Measurements from ENCODE around the gene UBE2H. TPM values are rescaled to one million over a fixed set of nuclear protein-coding genes. Genes with fewer than 3 reads are reported as not detected.
"Not testable (repeated sequence)": the region's sequence is repeated elsewhere in the genome, so short reads cannot be mapped to it uniquely, and the experiment has no call there.

The UBE2H gene
- total RNA-seq, 1 donor from 2014 or later = 120 TPM

DNA sequence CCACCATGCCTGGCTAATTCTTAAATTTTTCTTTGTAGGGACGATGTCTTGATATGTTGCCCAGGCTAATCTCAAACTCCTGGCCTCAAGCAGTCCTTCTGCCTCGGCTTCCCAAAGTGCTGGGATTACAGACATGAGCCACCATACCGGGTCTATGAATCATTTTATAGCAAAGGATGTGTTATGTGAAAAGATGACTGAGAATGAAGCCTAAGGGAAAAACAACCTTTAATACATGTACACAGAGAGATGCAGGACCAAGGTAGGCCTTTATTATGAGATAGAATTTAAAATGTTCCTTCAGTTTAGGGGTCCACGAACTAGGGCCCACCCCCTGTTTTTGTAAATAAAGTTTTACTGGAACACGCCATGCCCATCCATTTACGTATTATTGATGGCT lies 41.0 kb downstream of the UBE2H start:
- DNase-seq (ENCODE audit: extremely low read depth, low read depth, low spot score) = no peak

- no peak for DNase-seq (ENCODE audit: extremely low read depth, low read depth, low spot score)
Measured at GRCh38 chr7:129909669-129910068, 43.1 kb downstream of the UBE2H start.

DNA sequence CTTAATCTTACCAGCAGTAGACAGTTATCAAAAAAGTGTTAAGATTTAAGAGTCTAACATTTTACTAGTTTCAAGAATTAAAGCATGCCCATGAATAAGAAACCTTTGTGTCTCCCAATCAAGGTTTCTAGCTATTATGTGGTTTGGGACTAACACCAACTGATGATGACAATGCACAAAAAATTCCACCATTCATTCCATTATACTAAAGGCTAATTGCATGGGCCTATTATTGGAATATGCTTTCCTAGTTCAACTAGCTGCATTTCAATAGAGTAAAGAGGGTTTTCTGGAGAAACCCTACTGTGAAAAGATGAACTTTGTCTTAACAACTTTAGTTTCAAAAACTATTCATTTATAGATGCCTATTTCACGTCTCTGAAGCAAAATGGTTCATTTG lies 44.6 kb downstream of the UBE2H start:
- no peak for DNase-seq (ENCODE audit: extremely low read depth, low read depth, low spot score)

DNA sequence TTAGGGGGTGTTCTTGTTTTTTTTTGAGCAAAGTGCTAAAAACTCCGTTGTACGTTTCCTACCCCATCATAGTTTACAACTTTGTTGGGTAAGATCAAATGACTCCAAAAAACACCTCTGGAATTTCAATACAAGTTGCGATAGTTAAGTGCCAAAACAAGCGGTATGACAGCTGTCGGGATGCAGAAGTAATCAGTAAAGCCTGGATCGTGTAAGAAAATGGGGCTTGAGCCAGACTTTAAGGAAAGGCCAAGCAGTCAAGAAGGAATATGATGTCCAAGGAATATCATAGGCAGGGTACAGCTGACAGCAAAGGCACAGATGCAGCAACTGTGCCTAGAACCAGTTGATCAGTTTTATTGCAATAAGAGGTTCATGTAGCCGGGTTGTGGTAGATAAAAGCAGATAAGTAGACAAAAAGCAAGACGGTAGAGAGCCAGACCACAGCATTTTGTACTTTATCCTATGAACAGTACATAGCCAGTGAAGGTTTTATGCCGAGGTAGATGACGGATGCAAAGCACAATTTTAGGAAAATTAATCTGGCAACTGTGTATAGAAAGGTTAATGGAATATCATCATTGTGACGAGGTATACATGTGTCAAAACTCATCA lies 45.5 kb downstream of the UBE2H start:
- DNase-seq (ENCODE audit: extremely low read depth, low read depth, low spot score) = no peak

DNA sequence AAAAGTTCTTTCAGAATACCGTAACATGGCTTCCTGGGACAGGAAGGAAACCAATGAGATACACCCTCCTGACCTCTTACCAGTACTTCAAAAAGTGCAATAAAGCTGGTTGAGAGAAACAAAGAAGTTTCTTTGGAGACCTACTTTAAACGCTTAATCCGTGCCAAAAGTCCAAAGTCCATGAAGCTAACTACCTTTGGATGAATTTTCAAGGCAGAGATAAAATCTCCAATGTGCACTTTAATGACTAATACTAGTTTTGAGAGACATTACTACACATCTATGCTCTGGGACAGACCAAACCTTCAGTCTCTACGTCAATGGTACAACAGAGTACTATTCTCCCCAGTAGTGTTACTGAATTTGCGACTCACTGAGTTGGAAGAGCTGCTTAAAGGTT lies 46.1 kb downstream of the UBE2H start:
- peak; percentile 47 for DNase-seq (ENCODE audit: extremely low read depth, low read depth, low spot score)

- DNase-seq (ENCODE audit: extremely low read depth, low read depth, low spot score) = no peak
Measured at GRCh38 chr7:129903935-129904334, 48.8 kb downstream of the UBE2H start.

DNA sequence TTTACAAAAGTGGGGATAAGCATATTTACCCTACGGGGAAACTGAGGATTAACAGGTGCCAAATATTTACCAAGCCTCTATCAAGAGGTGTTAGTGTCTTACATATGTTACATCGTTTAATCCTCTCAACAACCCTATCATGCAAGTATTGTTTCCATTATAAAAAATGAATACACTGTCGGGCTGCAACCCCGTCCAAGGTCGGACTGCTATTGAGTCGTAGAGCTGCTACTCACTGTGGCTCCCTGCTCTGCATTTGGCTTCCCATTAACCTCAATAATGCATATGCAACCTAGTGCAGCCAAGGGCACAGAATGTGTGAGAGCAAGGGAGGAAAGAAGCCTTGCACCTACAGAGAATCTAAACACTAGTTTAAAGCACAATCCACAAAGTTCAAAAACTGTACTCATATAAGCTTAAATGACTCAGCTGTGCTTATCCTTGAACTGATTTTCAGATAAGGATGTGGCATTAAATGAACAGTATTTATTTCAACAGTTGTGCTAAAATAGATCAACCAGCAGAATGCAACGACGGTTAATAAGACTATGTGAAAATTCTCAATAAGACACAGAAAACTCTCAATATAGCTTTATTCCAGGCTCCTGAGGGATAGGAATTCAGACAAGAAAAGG lies 49.9 kb downstream of the UBE2H start:
- DNase-seq (ENCODE audit: extremely low read depth, low read depth, low spot score) = no peak

DNA sequence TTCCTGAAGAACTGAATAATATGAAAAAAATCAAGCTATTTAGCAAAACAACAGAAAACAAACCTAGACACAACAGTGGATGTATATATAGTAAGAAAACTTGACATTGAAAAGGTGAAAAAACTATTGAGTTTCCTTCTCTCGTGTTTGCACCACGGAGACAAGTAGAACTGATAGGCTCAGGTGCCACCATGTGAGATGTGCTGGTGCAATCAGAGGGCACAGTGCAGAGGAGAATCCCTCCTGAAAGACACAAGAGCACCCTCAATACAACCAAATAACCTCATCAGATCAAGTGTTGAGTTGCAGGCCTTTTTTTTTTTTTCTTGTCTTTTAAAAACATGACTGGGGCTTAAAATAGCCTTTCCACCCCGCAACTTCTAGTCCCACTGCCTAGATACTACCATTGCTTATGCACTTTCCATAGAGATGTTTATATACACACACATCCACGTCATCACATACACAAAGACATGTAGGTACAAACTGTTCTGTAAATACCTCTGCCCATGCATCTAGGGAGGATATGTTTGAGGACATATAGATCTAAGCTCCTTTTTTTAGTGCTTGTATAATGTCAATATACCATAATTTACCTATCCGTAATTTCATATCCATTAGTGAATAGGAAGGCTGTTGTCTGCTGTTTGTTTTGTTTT lies 54.1 kb downstream of the UBE2H start:
- DNase-seq (ENCODE audit: extremely low read depth, low read depth, low spot score) = no peak

GRCh38 chr7:129898007-129898406 lies 54.8 kb downstream of the UBE2H start:
- no peak for DNase-seq (ENCODE audit: extremely low read depth, low read depth, low spot score)

DNA sequence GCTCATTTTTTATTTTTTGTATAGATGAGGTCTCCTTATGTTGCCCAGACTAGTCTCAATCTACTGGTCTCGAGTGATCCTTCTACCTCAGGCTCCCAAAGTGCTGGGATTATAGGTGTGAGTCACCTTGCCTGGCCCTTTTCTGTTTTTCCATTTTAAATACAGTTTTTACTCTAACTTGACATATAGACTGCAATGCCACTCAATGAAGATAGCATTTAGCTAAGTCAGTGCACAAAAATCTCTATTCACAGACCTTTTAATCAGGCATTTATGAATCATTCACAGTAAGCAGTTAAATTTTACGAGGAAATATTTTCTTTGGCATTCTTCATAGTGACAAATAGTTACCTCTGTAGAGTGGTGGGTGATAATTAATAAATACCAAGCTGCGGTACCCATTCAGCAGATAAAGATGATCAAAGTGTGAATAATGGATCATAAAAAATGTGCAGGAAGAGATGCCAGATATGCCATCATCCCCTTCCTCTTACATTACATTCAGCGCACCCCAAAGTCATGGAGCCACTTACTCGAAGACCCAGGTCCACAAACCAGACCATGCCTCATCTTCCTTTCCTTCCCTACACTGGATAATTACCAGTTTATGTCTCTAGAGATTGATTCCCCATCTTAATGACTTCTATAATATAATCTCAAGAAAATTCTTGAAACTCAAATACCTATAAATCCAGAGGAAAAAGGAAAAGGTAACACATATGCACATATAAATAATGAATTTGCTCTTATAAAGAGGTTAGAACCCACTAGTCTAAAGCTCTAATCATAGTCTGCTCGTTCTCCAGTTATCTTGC lies 56.0 kb downstream of the UBE2H start:
- no peak for DNase-seq (ENCODE audit: extremely low read depth, low read depth, low spot score)

DNA sequence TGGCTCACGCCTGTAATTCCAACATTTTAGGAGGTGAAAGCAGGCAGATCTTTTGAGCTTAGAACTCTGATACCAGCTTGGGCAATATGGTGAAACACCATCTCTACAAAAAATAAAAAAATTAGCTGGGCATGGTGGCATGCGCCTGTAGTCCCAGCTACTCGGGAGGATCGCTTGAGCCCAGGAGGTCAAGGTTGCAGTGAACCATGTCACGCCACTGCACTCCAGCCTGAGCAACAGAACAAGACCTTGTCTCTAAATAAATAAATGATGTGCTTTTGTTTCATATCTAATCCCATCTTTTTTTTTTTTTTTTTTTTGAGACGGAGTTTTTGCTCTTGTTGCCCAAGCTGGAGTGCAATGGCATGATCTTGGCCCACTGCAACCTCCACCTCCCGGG lies 58.6 kb downstream of the UBE2H start:
- DNase-seq (ENCODE audit: extremely low read depth, low read depth, low spot score) = not testable (repeated sequence)

- DNase-seq (ENCODE audit: extremely low read depth, low read depth, low spot score) = no peak
Measured at GRCh38 chr7:129890090-129890489, 62.7 kb downstream of the UBE2H start.

GRCh38 chr7:129889133-129889844 lies 63.5 kb downstream of the UBE2H start:
- DNase-seq (ENCODE audit: extremely low read depth, low read depth, low spot score) = no peak

- no peak for DNase-seq (ENCODE audit: extremely low read depth, low read depth, low spot score)
Measured at GRCh38 chr7:129887865-129888264, 64.9 kb downstream of the UBE2H start.

DNA sequence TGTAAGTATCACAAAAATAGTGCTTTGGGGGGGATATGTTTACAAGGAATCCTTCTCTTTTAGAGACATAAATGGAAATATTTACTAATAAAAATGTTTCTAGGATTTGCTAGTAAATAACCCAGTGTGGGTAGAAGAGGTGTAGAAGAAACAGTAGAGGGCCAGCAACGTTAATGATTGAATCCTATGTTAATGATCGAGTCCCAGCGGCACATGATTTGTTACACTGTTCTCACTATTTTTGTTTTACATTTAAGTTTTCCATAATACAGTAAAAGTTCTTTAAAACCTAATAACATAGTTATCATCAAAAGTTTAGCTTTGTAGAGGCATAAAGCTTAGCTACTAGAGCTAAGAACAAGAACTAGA lies 66.0 kb downstream of the UBE2H start:
- DNase-seq (ENCODE audit: extremely low read depth, low read depth, low spot score) = no peak

GRCh38 chr7:129886167-129886817 lies 66.5 kb downstream of the UBE2H start:
- DNase-seq (ENCODE audit: extremely low read depth, low read depth, low spot score) = no peak

- no peak for DNase-seq (ENCODE audit: extremely low read depth, low read depth, low spot score)
Measured at GRCh38 chr7:129884495-129884894, 68.3 kb downstream of the UBE2H start.

GRCh38 chr7:129883151-129883550 lies 69.6 kb downstream of the UBE2H start:
- no peak for DNase-seq (ENCODE audit: extremely low read depth, low read depth, low spot score)

DNA sequence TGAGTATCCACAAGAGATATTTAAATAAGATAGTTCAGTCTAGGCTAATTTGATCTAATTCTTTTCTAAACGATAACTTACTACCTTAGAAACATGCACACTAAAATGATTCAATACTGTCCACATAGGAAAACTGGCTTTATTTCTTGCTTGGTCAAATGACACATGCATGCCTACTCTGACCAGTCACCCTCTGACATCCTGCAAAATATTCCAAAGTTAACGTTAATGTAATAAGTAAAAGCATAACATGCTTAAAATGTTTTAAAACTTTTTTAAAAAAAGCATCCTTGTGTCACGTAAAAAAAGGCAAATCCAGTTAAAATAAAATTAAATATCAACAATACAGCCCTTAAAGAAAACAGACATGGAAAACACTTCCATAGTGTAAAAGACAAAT lies 70.2 kb downstream of the UBE2H start:
- DNase-seq (ENCODE audit: extremely low read depth, low read depth, low spot score) = no peak

- no peak for DNase-seq (ENCODE audit: extremely low read depth, low read depth, low spot score)
Measured at GRCh38 chr7:129877146-129877792, 75.5 kb downstream of the UBE2H start.
